ENCODE measurements around the gene DENND6B. TPM values are rescaled to one million over a fixed set of nuclear protein-coding genes. Genes with fewer than 3 reads are reported as not detected.

Gene DENND6B
- polyA plus RNA-seq, 1 donor from 2014 or later: 51.0 TPM

DNA sequence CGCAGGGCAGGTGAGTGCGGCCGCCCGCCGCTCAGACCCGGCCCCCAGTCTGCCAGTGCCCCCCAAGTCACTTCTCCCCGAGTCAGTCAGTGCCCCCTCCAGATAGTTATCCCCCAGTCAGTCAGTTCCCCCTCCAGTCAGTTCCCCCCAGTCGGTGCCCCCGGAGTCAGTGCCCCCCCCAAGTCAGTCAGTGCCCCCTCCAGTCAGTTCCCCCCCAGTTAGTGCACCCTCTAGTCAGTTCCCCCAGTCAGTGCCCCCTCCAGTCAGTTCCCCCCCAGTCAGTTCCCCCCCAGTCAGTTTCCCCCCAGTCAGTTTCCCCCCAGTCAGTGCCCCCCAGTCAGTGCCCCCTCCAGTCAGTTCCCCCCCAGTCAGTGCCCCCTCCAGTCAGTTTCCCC, 16.7 kb upstream of the DENND6B start (continued):
- TF ChIP-seq POLR2AphosphoS5 (IDR thresholded peaks at IDR 0.05) (no peak), SMC3 (conservative IDR thresholded peaks at IDR 0.05; ENCODE audit: poor library complexity) (no peak), TAF1 (IDR thresholded peaks at IDR 0.05; ENCODE audit: low read depth) (no peak)

DNA sequence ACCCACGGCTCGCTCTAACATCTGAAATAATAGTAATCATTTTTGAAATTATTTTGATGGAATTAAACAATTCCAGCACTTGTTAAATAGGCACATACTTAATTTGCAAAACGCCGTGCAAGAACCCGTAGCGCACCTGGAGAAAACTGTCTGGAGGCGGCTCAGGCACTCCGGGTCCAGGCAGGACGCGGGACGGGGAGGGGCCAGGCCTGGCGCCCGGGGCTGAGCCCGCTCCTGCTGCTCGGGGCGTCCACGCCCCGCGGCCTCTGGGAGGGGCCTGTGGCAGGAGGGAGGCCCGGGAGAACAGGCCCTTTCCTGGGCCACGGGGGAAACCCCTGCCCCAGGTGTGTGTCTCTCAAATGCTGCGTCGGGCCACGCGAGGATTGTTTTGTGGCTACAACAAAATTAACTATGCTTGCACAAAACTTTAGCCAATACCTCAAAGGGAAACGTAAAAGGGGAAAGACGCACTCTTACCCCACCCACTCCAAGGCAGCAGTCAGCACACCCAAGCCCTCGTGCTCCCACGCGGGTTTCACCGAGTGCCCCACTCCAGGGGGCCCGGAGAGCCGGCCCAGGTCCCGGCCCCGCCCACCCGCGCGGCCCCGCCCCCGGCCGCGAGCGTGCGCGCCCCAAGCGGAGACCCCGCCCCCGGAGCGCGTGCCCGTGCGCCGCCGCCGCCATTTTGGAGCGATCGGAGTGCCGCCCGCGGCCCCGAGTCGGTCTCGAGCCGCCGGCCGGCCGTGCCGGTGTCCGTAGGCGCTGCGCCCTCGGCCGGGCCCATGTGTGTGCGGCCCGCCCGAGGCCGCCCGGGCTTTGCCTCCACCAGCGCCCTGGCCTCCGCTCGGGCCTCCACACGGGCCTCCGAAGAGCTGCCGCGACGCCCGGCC, 16.1 kb upstream of the DENND6B start, which contains the start of gene PPP6R2:
PPP6R2 (plus strand) TSS at position 677 of the 890 bp plus-strand sequence. CDS start 50,582 bp downstream, outside the sequence.
- TF ChIP-seq TAF1 (IDR thresholded peaks at IDR 0.05; ENCODE audit: low read depth) (no peak), EP300 (conservative IDR thresholded peaks at IDR 0.05; ENCODE audit: poor library complexity, severe bottlenecking) (no peak), EZH2 (IDR thresholded peaks at IDR 0.05; ENCODE audit: borderline replicate concordance, insufficient read depth, low read length, poor library complexity, severe bottlenecking) (no peak), SMC3 (conservative IDR thresholded peaks at IDR 0.05; ENCODE audit: poor library complexity) (no peak), MXI1 (conservative IDR thresholded peaks at IDR 0.05; ENCODE audit: poor library complexity, severe bottlenecking) (peak; percentile 63), RAD21 (conservative IDR thresholded peaks at IDR 0.05) (no peak), POLR2AphosphoS5 (IDR thresholded peaks at IDR 0.05) (peak; percentile 82)
- TF ChIP-seq, protein P1, sequence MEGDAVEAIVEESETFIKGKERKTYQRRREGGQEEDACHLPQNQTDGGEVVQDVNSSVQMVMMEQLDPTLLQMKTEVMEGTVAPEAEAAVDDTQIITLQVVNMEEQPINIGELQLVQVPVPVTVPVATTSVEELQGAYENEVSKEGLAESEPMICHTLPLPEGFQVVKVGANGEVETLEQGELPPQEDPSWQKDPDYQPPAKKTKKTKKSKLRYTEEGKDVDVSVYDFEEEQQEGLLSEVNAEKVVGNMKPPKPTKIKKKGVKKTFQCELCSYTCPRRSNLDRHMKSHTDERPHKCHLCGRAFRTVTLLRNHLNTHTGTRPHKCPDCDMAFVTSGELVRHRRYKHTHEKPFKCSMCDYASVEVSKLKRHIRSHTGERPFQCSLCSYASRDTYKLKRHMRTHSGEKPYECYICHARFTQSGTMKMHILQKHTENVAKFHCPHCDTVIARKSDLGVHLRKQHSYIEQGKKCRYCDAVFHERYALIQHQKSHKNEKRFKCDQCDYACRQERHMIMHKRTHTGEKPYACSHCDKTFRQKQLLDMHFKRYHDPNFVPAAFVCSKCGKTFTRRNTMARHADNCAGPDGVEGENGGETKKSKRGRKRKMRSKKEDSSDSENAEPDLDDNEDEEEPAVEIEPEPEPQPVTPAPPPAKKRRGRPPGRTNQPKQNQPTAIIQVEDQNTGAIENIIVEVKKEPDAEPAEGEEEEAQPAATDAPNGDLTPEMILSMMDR (IDR thresholded peaks at IDR 0.05; ENCODE audit: poor library complexity, severe bottlenecking): no peak
- TF ChIP-seq, protein P2, sequence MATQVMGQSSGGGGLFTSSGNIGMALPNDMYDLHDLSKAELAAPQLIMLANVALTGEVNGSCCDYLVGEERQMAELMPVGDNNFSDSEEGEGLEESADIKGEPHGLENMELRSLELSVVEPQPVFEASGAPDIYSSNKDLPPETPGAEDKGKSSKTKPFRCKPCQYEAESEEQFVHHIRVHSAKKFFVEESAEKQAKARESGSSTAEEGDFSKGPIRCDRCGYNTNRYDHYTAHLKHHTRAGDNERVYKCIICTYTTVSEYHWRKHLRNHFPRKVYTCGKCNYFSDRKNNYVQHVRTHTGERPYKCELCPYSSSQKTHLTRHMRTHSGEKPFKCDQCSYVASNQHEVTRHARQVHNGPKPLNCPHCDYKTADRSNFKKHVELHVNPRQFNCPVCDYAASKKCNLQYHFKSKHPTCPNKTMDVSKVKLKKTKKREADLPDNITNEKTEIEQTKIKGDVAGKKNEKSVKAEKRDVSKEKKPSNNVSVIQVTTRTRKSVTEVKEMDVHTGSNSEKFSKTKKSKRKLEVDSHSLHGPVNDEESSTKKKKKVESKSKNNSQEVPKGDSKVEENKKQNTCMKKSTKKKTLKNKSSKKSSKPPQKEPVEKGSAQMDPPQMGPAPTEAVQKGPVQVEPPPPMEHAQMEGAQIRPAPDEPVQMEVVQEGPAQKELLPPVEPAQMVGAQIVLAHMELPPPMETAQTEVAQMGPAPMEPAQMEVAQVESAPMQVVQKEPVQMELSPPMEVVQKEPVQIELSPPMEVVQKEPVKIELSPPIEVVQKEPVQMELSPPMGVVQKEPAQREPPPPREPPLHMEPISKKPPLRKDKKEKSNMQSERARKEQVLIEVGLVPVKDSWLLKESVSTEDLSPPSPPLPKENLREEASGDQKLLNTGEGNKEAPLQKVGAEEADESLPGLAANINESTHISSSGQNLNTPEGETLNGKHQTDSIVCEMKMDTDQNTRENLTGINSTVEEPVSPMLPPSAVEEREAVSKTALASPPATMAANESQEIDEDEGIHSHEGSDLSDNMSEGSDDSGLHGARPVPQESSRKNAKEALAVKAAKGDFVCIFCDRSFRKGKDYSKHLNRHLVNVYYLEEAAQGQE (IDR thresholded peaks at IDR 0.05; ENCODE audit: borderline replicate concordance): no peak
- Histone ChIP-seq H3K36me3 (ENCODE audit: insufficient read depth, low read length) (no peaks in the 10 kb centered on the region), H3K9ac (ENCODE audit: low read length) (peak within 1 kb of the TSS; percentile 83), H3K4me2 (ENCODE audit: low read length) (peak within 1 kb of the TSS; percentile 57), H3K27me3 (ENCODE audit: insufficient read depth, low read depth, low read length) (no peaks in the 10 kb centered on the region), H3K27ac (ENCODE audit: low read length) (peak within 1 kb of the TSS; percentile 20), H3K4me3 (ENCODE audit: low read length) (peak within 1 kb of the TSS; percentile 86), H3K9me2 (ENCODE audit: insufficient read depth, low read length) (no peaks in the 10 kb centered on the region), H2AFZ (ENCODE audit: low read depth, low read length) (peak within 1 kb of the TSS; percentile 7), H4K20me1 (ENCODE audit: insufficient read depth) (no peaks in the 10 kb centered on the region), H3K9me3 (ENCODE audit: low read length) (no peaks in the 10 kb centered on the region), H3K79me2 (replicated peaks; ENCODE audit: insufficient read depth, low read length) (peaks cover 9% of the 10 kb centered on the region), H3F3A (ENCODE audit: insufficient read depth, low read length, poor library complexity, severe bottlenecking) (no peaks in the 10 kb centered on the region)
